Esophagus squamous epithelium (tissue), 5 donors: Measurements from ENCODE around the gene RTL10. TPM values are rescaled to one million over a fixed set of nuclear protein-coding genes. Genes with fewer than 3 reads are reported as not detected.

Experiments used
- DNase-seq: peaks from one replicate; lab custom pipeline; 2025; lab: John Stamatoyannopoulos, UW
- H3K27ac ChIP-seq, 4 donors: fragments of 200-600 bp; sonication (generic); one replicate each; pipeline ENCODE4 v1.5.1; 2016 to 2019; ENCODE audit warnings: mild to moderate bottlenecking in 1 of 4
- H3K27me3 ChIP-seq, 4 donors: fragments of 200-600 bp; sonication (generic); 1 replicate in 3 of 4; 2 replicates in 1 of 4; pipeline versions ENCODE4 v1.5.1 to v1.6.0; 2017 to 2021; ENCODE audit warnings: antibody characterized with exemption in 1 of 4
- H3K36me3 ChIP-seq, 3 donors: fragments of 200-600 bp; sonication (generic); one replicate each; pipeline ENCODE4 v1.5.1; 2016 to 2019
- H3K4me1 ChIP-seq, 3 donors: fragments of 200-600 bp; sonication (generic); one replicate each; pipeline ENCODE4 v1.5.1; 2017 to 2019
- H3K4me3 ChIP-seq, 4 donors: fragments of 200-600 bp; sonication (generic); 1 replicate in 3 of 4; 2 replicates in 1 of 4; pipeline ENCODE4 v1.5.1; 2016 to 2019; ENCODE audit warnings: mild to moderate bottlenecking in 2 of 4, moderate library complexity in 1 of 4
- H3K9me3 ChIP-seq, 3 donors: fragments of 200-600 bp; sonication (generic); one replicate each; pipeline ENCODE4 v1.5.1; 2016 to 2019
- CTCF ChIP-seq, 6 experiments: fragments of 450-650 bp in 4 of 6; fragments of 200-600 bp in 2 of 6; sonication (generic) in 2 of 6; IDR thresholded peaks; one replicate each; pipeline ENCODE4 v1.5.1; 2016 to 2019; ENCODE audit warnings: antibody characterized with exemption in 6 of 6, mild to moderate bottlenecking in 4 of 6, moderate library complexity in 4 of 6
- POLR2A ChIP-seq, 4 donors: fragments of 450-650 bp; IDR thresholded peaks; one replicate each; pipeline ENCODE4 v1.6.1; 2017; ENCODE audit warnings: antibody characterized with exemption in 4 of 4, mild to moderate bottlenecking in 4 of 4, moderate library complexity in 3 of 4
- WGBS, 2 donors: methylation state at CpG; one replicate each; pipeline ENCODE4 v1.1.5; 2018; 5-methylcytosine and 5-hydroxymethylcytosine counted together
- intact Hi-C: fragments of 100-400 bp; cut with DNase I; formaldehyde crosslinking; loops from one replicate; pipeline ENCODE4 v1.15.0; 2022
- total RNA-seq, 4 donors: library from RNA; depleted of rRNA; stranded (reverse); fragments of >200 nt; gene quantifications; one replicate each; pipeline ENCODE4 v1.1.0, GENCODE V29; 2016
- donor health status: DM: yes; HTN: yes; CAD: no.

Gene RTL10
- total RNA-seq, 4 donors from 2014 or later: 9.4 to 18.2 (median 11.4) TPM

- Histone ChIP-seq H3K27ac (no peak overlapping the region), H3K9me3 (no peaks in the 10 kb centered on the region), H3K27me3 (no peaks in the 10 kb centered on the region), H3K36me3 (peaks cover 7 to 27% (median 7%) of the 10 kb centered on the region in 3 donors), H3K4me1 (peaks cover 32 to 91% (median 51%) of the 10 kb centered on the region in 3 donors), H3K4me3 (no peak overlapping the region)
- no peak for TF ChIP-seq POLR2A (IDR thresholded peaks at IDR 0.05)
- no peak for TF ChIP-seq CTCF (IDR thresholded peaks at IDR 0.05)
- no peak for DNase-seq
- intact Hi-C loops: no loop called here
- WGBS, 2 donors: 92% methylated on average over 6 to 8 of the region's 9 CpGs
Measured at GRCh38 chr22:19846620-19847344, 7.9 kb downstream of the RTL10 start.

GRCh38 chr22:19845054-19845722 lies 9.5 kb downstream of the RTL10 start:
- intact Hi-C loops: no loop called here
- peak overlapping the region in 3 of 4 donors; percentile 46 to 84 (median 74) for H3K27ac ChIP-seq
- 70 to 100% methylated on average over 1 to 5 of the region's 8 CpGs for WGBS, 2 donors

GRCh38 chr22:19844377-19845053 lies 10.2 kb downstream of the RTL10 start:
- TF ChIP-seq CTCF (IDR thresholded peaks at IDR 0.05): peak in 2 of 6 experiments; percentile 1 to 14
- no peak for TF ChIP-seq POLR2A (IDR thresholded peaks at IDR 0.05)
- Histone ChIP-seq H3K4me1 (peaks cover 24 to 71% (median 37%) of the 10 kb centered on the region in 3 donors), H3K36me3 (peaks cover 0 to 6% (median 0%) of the 10 kb centered on the region in 3 donors), H3K9me3 (no peaks in the 10 kb centered on the region), H3K27me3 (no peaks in the 10 kb centered on the region), H3K27ac (peak overlapping the region; percentile 6 to 84 (median 60)), H3K4me3 (peak overlapping the region in 1 of 4 donors; percentile 21)
- WGBS, 2 donors: 31% methylated on average over 5 of the region's 18 CpGs; no CpG with 5 or more reads in 1 of the 2 donors
- no peak for DNase-seq
- intact Hi-C loops: no loop called here

More at GRCh38 chr22:19845054-19845722, 9.5 kb downstream of the RTL10 start:
- peaks cover 29 to 77% (median 38%) of the 10 kb centered on the region in 3 donors for H3K4me1 ChIP-seq
- no peak overlapping the region for H3K4me3 ChIP-seq
- no peaks in the 10 kb centered on the region for H3K27me3 ChIP-seq
- TF ChIP-seq POLR2A (IDR thresholded peaks at IDR 0.05): no peak
- TF ChIP-seq CTCF (IDR thresholded peaks at IDR 0.05): no peak
- no peaks in the 10 kb centered on the region for H3K9me3 ChIP-seq
- DNase-seq: no peak
- peaks cover 0 to 12% (median 0%) of the 10 kb centered on the region in 3 donors for H3K36me3 ChIP-seq

- peaks cover 20 to 65% (median 33%) of the 10 kb centered on the region in 3 donors for H3K4me1 ChIP-seq
- peak overlapping the region; percentile 6 to 84 (median 60) for H3K27ac ChIP-seq
- H3K9me3 ChIP-seq: no peaks in the 10 kb centered on the region
- no peak for DNase-seq
- peaks cover 0 to 6% (median 0%) of the 10 kb centered on the region in 3 donors for H3K36me3 ChIP-seq
- 49% methylated on average over 5 of the region's 11 CpGs; no CpG with 5 or more reads in 1 of the 2 donors for WGBS, 2 donors
- TF ChIP-seq POLR2A (IDR thresholded peaks at IDR 0.05): no peak
- no peak for TF ChIP-seq CTCF (IDR thresholded peaks at IDR 0.05)
- H3K27me3 ChIP-seq: no peaks in the 10 kb centered on the region
- peak overlapping the region in 1 of 4 donors; percentile 21 for H3K4me3 ChIP-seq
- intact Hi-C loops: no loop called here
Measured at GRCh38 chr22:19843857-19844376, 10.8 kb downstream of the RTL10 start.
